Activated CD8-positive, alpha-beta T cell treated with anti-CD3 and anti-CD28 coated beads, Interleukin-2, amount 10 ng/mL, durations not matched to agents 7 days and 5 days (primary cell): ENCODE results near the gene DPH2. TPM values are rescaled to one million over a fixed set of nuclear protein-coding genes. Genes with fewer than 3 reads are reported as not detected.
A peak's percentile ranks its signal among the peaks of the same experiment; 100 is the strongest.

Experiments used
- ATAC-seq: fragments of 150-1000 bp; cut with Tn5 transposase; one replicate; pipeline ENCODE4 v1.10.0; 2021; ENCODE audit warnings: moderate library complexity
- CTCF ChIA-PET: fragments of 350-600 bp; sonication (Branson Sonifier 250); formaldehyde crosslinking; loops from one replicate; lab custom pipeline; 2021; ENCODE audit warnings: antibody characterized with exemption; lab: Charles Lee
- POLR2A ChIA-PET: fragments of 350-600 bp; sonication (Branson Sonifier 250); formaldehyde crosslinking; loops from one replicate; lab custom pipeline; 2021; ENCODE audit warnings: antibody characterized with exemption; lab: Charles Lee
- DNase-seq: peaks from one replicate; pipeline ENCODE4 v3.0.0-alpha.2; 2020
- H3K27ac Mint-ChIP-seq: one replicate; pipeline ENCODE4 v1.8.0; 2021; ENCODE audit warnings: mild to moderate bottlenecking, mixed read lengths
- H3K27me3 Mint-ChIP-seq: one replicate; pipeline ENCODE4 v1.8.0; 2021; ENCODE audit warnings: low read depth, mixed read lengths
- H3K36me3 Mint-ChIP-seq: one replicate; pipeline ENCODE4 v1.8.0; 2021; ENCODE audit warnings: low read depth, mixed read lengths
- H3K4me1 Mint-ChIP-seq: one replicate; pipeline ENCODE4 v1.8.0; 2021; ENCODE audit warnings: low read depth, mixed read lengths
- H3K4me3 Mint-ChIP-seq: one replicate; pipeline ENCODE4 v1.8.0; 2021; ENCODE audit warnings: mild to moderate bottlenecking, mixed read lengths
- H3K9me3 Mint-ChIP-seq: one replicate; pipeline ENCODE4 v1.8.0; 2022; ENCODE audit warnings: mixed read lengths; ENCODE audit not compliant: insufficient read depth
- total RNA-seq, 2 experiments: library from RNA; stranded (reverse); gene quantifications; one replicate each; pipeline ENCODE4 v1.2.3, GENCODE V29; 2021

The DPH2 gene
- total RNA-seq, 2 experiments from 2014 or later: 32.4 to 32.9 TPM

DNA sequence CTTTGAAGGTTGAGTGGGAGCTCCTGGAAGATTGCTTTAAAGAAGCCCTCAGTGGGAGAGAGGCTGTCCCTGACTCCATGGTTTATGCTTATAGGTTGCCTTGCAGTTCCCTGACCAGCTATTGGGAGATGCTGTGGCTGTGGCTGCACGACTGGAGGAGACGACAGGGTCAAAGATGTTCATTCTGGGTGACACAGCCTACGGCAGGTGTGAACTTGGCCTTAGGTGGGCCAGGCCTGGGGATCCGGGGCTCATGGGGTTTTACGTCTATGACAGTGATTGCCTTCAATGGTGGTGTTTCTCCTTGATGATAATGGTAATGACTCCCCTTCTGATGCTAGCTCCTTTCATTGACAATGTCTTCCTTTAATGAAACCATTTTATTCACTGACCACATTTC is 692 bp downstream of the DPH2 start:
- POLR2A ChIA-PET: interaction anchor here (1.8 kb wide), 1 partner anchor 24 kb away, joined by 6 read pairs; the partner anchor contains the start of gene IPO13
- Mint-ChIP-seq H3K27me3 (no peaks in the 10 kb centered on the region), H3K4me1 (peaks cover 34% of the 10 kb centered on the region), H3K27ac (peak overlapping the region; percentile 86), H3K9me3 (no peaks in the 10 kb centered on the region), H3K4me3 (peak overlapping the region; percentile 97), H3K36me3 (peaks cover 23% of the 10 kb centered on the region)
- ATAC-seq (no peak), DNase-seq (no peak)
- CTCF ChIA-PET: interaction anchor here (0.8 to 1.6 kb wide), 4 partner anchors 21 to 35 kb away, joined by 3 to 4 read pairs (median 4); partner anchors contain the start of gene IPO13

DNA sequence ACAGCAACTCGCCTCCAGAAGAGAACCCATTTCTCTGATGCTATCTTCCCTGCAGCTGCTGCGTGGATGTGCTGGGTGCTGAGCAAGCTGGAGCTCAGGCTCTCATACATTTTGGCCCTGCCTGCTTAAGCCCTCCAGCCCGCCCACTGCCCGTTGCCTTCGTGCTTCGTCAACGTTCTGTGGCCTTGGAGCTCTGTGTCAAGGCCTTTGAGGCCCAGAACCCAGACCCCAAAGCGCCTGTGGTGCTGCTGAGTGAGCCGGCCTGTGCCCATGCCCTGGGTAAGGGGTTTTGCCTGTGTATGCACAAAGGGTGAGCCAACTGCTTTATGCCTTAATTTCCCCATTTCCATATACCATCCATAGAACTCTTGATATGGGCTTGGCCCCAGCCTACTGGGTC is 1.1 kb downstream of the DPH2 start:
- POLR2A ChIA-PET: interaction anchor here (0.6 to 1.8 kb wide), 2 partner anchors 22 to 24 kb away, joined by 3 to 6 read pairs; partner anchors contain the start of gene IPO13
- H3K9me3 Mint-ChIP-seq: no peaks in the 10 kb centered on the region
- ATAC-seq (no peak), DNase-seq (no peak)
- H3K4me1 Mint-ChIP-seq: peaks cover 36% of the 10 kb centered on the region
- CTCF ChIA-PET: interaction anchor here (0.8 to 1.6 kb wide), 3 partner anchors 24 to 36 kb away, joined by 3 to 4 read pairs (median 4); partner anchors contain the start of gene IPO13
- peaks cover 25% of the 10 kb centered on the region for H3K36me3 Mint-ChIP-seq
- H3K4me3 Mint-ChIP-seq: peak overlapping the region; percentile 97
- no peaks in the 10 kb centered on the region for H3K27me3 Mint-ChIP-seq
- H3K27ac Mint-ChIP-seq: peak overlapping the region; percentile 86

DNA sequence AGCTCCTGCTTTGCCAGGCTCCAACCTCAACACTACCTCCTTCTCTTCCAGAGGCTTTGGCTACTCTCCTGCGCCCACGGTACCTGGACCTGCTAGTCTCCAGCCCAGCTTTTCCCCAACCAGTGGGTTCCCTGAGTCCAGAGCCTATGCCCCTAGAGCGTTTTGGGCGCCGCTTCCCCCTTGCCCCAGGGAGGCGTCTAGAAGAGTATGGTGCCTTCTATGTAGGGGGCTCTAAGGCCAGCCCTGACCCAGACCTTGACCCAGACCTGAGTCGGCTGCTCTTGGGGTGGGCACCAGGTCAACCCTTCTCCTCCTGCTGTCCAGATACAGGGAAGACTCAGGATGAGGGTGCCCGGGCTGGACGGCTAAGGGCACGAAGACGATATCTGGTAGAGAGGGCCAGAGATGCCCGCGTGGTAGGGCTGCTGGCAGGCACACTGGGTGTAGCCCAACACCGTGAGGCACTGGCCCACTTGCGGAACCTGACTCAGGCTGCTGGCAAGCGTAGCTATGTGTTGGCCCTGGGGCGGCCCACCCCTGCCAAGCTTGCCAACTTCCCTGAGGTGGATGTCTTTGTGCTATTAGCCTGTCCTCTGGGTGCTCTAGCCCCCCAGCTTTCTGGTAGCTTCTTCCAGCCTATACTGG is 1.6 kb downstream of the DPH2 start:
- no peak for DNase-seq
- H3K27ac Mint-ChIP-seq: no peak overlapping the region
- peak overlapping the region; percentile 97 for H3K4me3 Mint-ChIP-seq
- CTCF ChIA-PET: no interaction called here
- no peaks in the 10 kb centered on the region for H3K9me3 Mint-ChIP-seq
- ATAC-seq: no peak
- H3K4me1 Mint-ChIP-seq: peaks cover 42% of the 10 kb centered on the region
- H3K27me3 Mint-ChIP-seq: no peaks in the 10 kb centered on the region
- POLR2A ChIA-PET: interaction anchor here (0.6 kb wide), 1 partner anchor 22 kb away, joined by 3 read pairs; no protein-coding TSS in a partner anchor
- peaks cover 28% of the 10 kb centered on the region for H3K36me3 Mint-ChIP-seq

DNA sequence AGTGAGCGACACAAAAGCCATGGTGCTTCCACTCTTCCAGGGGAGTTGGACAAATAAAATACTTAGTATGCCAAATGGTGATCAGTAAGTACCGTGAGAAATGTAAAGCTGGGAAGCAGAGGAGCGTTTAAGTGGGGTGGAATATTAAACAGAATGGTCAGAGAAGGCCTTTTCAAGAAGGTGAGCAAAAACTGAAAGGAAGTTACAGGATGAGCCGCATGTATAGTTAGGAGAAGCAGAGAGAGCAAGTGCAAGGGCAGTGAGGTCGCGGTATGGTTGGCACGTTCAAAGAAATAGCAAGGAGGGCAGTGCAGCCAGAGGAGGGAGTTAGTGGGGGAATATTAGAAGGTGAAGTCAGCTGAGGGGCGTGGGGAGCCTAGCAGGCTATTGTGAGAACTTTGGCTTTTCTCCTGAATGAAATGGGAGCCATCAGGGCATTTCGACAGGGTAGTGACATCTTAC is 4.2 kb downstream of the DPH2 start:
- CTCF ChIA-PET: interaction anchor here (1.0 to 3.1 kb wide), 3 partner anchors 27 to 62 kb away, joined by 4 to 13 read pairs (median 4); partner anchors contain the start of gene IPO13
- Mint-ChIP-seq H3K4me3 (peak overlapping the region; percentile 89), H3K27ac (peak overlapping the region; percentile 89), H3K9me3 (no peaks in the 10 kb centered on the region), H3K36me3 (peaks cover 44% of the 10 kb centered on the region), H3K27me3 (no peaks in the 10 kb centered on the region), H3K4me1 (peaks cover 64% of the 10 kb centered on the region)
- POLR2A ChIA-PET: interaction anchor here (0.8 to 1.4 kb wide), 3 partner anchors 18 to 41 kb away, joined by 3 to 5 read pairs (median 3); no protein-coding TSS in a partner anchor
- ATAC-seq (no peak), DNase-seq (no peak)

DNA sequence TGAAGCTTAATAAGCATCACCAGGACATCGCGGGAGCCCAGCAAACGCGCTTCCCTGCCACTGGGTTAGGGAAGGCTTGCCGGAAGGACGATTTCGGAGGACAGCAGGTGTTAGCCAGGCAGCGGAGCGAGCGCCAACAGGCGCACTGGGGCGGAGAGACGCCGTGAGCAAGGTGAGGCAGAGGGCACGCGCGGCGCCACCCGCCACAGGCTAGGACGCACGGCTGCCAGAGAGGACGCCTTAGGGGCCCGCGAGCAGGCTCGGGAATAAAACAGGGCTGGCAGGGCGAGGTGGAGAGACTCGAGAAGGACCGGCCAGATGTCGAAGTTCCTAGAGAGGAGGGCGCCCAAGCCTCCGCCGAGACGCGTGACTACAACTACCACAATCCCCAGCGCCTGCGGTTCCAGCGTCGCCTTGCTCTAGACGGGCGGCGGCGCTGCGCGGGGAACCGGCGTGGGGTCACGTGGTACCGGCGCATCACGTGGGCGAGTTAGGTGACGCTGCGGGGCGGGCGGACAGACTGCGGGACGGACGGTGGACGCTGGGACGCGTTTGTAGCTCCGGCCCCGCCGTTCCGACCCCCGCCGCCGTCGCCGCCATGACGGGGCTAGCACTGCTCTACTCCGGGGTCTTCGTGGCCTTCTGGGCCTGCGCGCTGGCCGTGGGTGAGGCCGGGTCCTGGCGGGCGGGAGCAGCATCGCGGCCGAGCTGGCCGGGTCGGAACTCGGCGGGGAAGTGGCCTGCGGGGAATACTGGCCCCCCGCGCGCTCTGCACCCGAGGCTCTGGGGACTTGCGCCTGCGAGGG is 4.8 kb downstream of the DPH2 start, which contains the start of gene ATP6V0B:
Gene ATP6V0B (plus strand): TSS at position 518 of the 806 bp plus-strand sequence. CDS start 81 bp downstream, at position 599.
- H3K27me3 Mint-ChIP-seq: no peaks in the 10 kb centered on the region
- peaks cover 44% of the 10 kb centered on the region for H3K36me3 Mint-ChIP-seq
- H3K27ac Mint-ChIP-seq: peak within 1 kb of the TSS; percentile 89
- peak within 1 kb of the TSS; percentile 89 for H3K4me3 Mint-ChIP-seq
- no peaks in the 10 kb centered on the region for H3K9me3 Mint-ChIP-seq
- H3K4me1 Mint-ChIP-seq: peaks cover 58% of the 10 kb centered on the region
- ChIA-PET CTCF (interaction anchor here (0.9 to 3.1 kb wide), 10 partner anchors 17 to 210 kb away, joined by 3 to 13 read pairs (median 4); partner anchors contain the start of genes ARTN and IPO13), POLR2A (interaction anchor here (0.8 to 1.7 kb wide), 8 partner anchors 8 to 325 kb away, joined by 3 to 6 read pairs (median 4); partner anchors contain the start of gene KDM4A)
- ATAC-seq: peak; percentile 77
- peak; percentile 97 for DNase-seq

- H3K27me3 Mint-ChIP-seq: no peaks in the 10 kb centered on the region
- H3K9me3 Mint-ChIP-seq: no peaks in the 10 kb centered on the region
Observed at GRCh38 chr1:43975249-43975961, 5.6 kb downstream of the DPH2 start.

GRCh38 chr1:43976045-43976444 is 6.2 kb downstream of the DPH2 start:
- H3K9me3 Mint-ChIP-seq: no peaks in the 10 kb centered on the region
- H3K27ac Mint-ChIP-seq: peak overlapping the region; percentile 89
- ATAC-seq: no peak
- peak overlapping the region; percentile 89 for H3K4me3 Mint-ChIP-seq
- ChIA-PET CTCF (interaction anchor here (0.5 to 3.1 kb wide), 9 partner anchors 13 to 212 kb away, joined by 3 to 13 read pairs (median 5); partner anchors contain the start of gene ARTN), POLR2A (interaction anchor here (1.0 to 1.7 kb wide), 6 partner anchors 9 to 326 kb away, joined by 3 to 6 read pairs (median 4); partner anchors contain the start of genes KDM4A and ST3GAL3)
- H3K27me3 Mint-ChIP-seq: no peaks in the 10 kb centered on the region
- no peak for DNase-seq
- peaks cover 45% of the 10 kb centered on the region for H3K36me3 Mint-ChIP-seq
- H3K4me1 Mint-ChIP-seq: peaks cover 56% of the 10 kb centered on the region

More at GRCh38 chr1:43975249-43975961, 5.6 kb downstream of the DPH2 start:
- peak; percentile 58 for DNase-seq
- H3K4me3 Mint-ChIP-seq: peak overlapping the region; percentile 89
- peak; percentile 11 for ATAC-seq
- peak overlapping the region; percentile 89 for H3K27ac Mint-ChIP-seq
- ChIA-PET CTCF (interaction anchor here (0.9 to 3.1 kb wide), 9 partner anchors 13 to 211 kb away, joined by 3 to 13 read pairs (median 5); partner anchors contain the start of gene ARTN), POLR2A (interaction anchor here (1.0 to 1.7 kb wide), 8 partner anchors 9 to 326 kb away, joined by 3 to 6 read pairs (median 4); partner anchors contain the start of genes KDM4A and ST3GAL3)
- H3K36me3 Mint-ChIP-seq: peaks cover 45% of the 10 kb centered on the region
- peaks cover 59% of the 10 kb centered on the region for H3K4me1 Mint-ChIP-seq

DNA sequence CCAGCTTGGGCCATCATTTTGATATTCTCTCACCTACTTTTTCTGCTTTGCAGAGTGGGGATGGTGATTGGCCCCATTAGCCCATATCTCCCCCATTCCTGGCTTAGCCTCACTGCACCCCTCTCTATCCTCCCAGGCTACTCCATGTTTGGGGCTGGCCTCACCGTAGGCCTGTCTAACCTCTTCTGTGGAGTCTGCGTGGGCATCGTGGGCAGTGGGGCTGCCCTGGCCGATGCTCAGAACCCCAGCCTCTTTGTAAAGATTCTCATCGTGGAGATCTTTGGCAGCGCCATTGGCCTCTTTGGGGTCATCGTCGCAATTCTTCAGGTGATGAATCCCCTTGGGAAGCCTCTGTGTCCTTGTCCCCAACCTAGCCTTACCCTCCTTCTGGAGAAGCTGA is 7.1 kb downstream of the DPH2 start:
- peak overlapping the region; percentile 89 for H3K4me3 Mint-ChIP-seq
- peaks cover 53% of the 10 kb centered on the region for H3K4me1 Mint-ChIP-seq
- ChIA-PET POLR2A (interaction anchor here (1.0 to 1.7 kb wide), 2 partner anchors 270 to 327 kb away, joined by 3 to 4 read pairs; partner anchors contain the start of genes KDM4A and ST3GAL3), CTCF (interaction anchor here (1.3 to 3.1 kb wide), 4 partner anchors 12 to 59 kb away, joined by 4 to 13 read pairs (median 8); no protein-coding TSS in a partner anchor)
- ATAC-seq (no peak), DNase-seq (no peak)
- H3K27me3 Mint-ChIP-seq: no peaks in the 10 kb centered on the region
- peak overlapping the region; percentile 3 for H3K27ac Mint-ChIP-seq
- no peaks in the 10 kb centered on the region for H3K9me3 Mint-ChIP-seq
- H3K36me3 Mint-ChIP-seq: peaks cover 42% of the 10 kb centered on the region

- H3K9me3 Mint-ChIP-seq: no peaks in the 10 kb centered on the region
- H3K4me3 Mint-ChIP-seq: peak overlapping the region; percentile 89
- ChIA-PET POLR2A (interaction anchor here (0.5 to 0.7 kb wide), 2 partner anchors 13 to 744 kb away, joined by 3 read pairs; no protein-coding TSS in a partner anchor), CTCF (interaction anchor here (1.2 to 3.1 kb wide), 4 partner anchors 28 to 214 kb away, joined by 4 to 13 read pairs (median 8); no protein-coding TSS in a partner anchor)
- peaks cover 53% of the 10 kb centered on the region for H3K4me1 Mint-ChIP-seq
- DNase-seq (no peak), ATAC-seq (no peak)
- H3K27me3 Mint-ChIP-seq: no peaks in the 10 kb centered on the region
- H3K27ac Mint-ChIP-seq: no peak overlapping the region
- peaks cover 35% of the 10 kb centered on the region for H3K36me3 Mint-ChIP-seq
Observed at GRCh38 chr1:43977376-43978263, 7.8 kb downstream of the DPH2 start.
